B cell (primary cell): ENCODE data around the gene GNE.
"Not testable (repeated sequence)": the region's sequence is repeated elsewhere in the genome, so short reads cannot be mapped to it uniquely, and the experiment has no call there.

ENCODE experiments used
- EZH2 ChIP-seq: IDR thresholded peaks from 2 replicates; pipeline ENCODE4 v1.6.1; 2012; ENCODE audit warnings: borderline replicate concordance, low read depth, mild to moderate bottlenecking, moderate library complexity, low read length; ENCODE audit not compliant: insufficient read depth, poor library complexity, severe bottlenecking
- TF ChIP-seq, protein P1 (sequence below): fragments of 200-600 bp; IDR thresholded peaks from one replicate; pipeline ENCODE4 v1.8.0; 2022; ENCODE audit warnings: antibody characterized with exemption, mild to moderate bottlenecking

DNA sequence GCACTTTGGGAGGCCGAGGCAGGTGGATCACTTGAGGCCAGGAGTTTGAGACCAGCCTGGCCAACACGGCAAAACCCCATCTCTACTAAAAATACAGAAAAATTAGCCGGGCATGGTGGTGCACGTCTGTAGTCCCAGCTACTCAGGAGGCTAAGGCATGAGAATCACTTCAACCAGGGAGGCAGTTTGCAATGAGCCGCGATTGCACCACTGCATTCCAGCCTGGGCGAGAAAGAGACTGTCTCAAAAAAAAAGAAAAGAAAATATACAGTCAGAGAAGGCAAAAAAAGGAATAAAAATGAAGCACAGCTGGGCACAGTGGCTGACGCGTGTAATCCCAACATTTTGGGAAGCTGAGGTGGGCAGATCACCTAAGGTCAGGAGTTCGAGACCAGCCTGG lies 81.8 kb downstream of the GNE start:
- TF ChIP-seq, protein P1, sequence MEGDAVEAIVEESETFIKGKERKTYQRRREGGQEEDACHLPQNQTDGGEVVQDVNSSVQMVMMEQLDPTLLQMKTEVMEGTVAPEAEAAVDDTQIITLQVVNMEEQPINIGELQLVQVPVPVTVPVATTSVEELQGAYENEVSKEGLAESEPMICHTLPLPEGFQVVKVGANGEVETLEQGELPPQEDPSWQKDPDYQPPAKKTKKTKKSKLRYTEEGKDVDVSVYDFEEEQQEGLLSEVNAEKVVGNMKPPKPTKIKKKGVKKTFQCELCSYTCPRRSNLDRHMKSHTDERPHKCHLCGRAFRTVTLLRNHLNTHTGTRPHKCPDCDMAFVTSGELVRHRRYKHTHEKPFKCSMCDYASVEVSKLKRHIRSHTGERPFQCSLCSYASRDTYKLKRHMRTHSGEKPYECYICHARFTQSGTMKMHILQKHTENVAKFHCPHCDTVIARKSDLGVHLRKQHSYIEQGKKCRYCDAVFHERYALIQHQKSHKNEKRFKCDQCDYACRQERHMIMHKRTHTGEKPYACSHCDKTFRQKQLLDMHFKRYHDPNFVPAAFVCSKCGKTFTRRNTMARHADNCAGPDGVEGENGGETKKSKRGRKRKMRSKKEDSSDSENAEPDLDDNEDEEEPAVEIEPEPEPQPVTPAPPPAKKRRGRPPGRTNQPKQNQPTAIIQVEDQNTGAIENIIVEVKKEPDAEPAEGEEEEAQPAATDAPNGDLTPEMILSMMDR: not testable (repeated sequence)
- not testable (repeated sequence) for TF ChIP-seq EZH2
